GM12874 (cell line): Measurements from ENCODE around the gene RGS6.

Experiments used
- CTCF ChIP-seq: IDR thresholded peaks from 2 replicates; pipeline ENCODE4 v1.5.1; 2011; ENCODE audit warnings: low read depth, mild to moderate bottlenecking, control low read depth, low read length, moderate library complexity; ENCODE audit not compliant: insufficient read depth

Gene RGS6

GRCh38 chr14:72462056-72462455, 529.8 kb downstream of the RGS6 start:
- no peak for TF ChIP-seq CTCF

GRCh38 chr14:72463291-72463866, 531.1 kb downstream of the RGS6 start:
- no peak for TF ChIP-seq CTCF

- no peak for TF ChIP-seq CTCF
These were observed 532.0 kb downstream of the RGS6 start for GRCh38 chr14:72464226-72464625.

- TF ChIP-seq CTCF, result no peak
These were observed 534.1 kb downstream of the RGS6 start for GRCh38 chr14:72466325-72466724.

- no peak for TF ChIP-seq CTCF
These were observed 539.1 kb downstream of the RGS6 start for GRCh38 chr14:72471346-72471745.

- no peak for TF ChIP-seq CTCF
These were observed 540.6 kb downstream of the RGS6 start for GRCh38 chr14:72472845-72473244.

- no peak for TF ChIP-seq CTCF
These were observed 544.6 kb downstream of the RGS6 start for GRCh38 chr14:72476657-72477499.
